OCI-M2 (cell line): Measurements from ENCODE around the gene ESPN.

Source experiments
- DNase-seq: peaks from one replicate; lab custom pipeline; 2025; ENCODE audit not compliant: unreplicated experiment; lab: John Stamatoyannopoulos, UW

ESPN gene

DNA sequence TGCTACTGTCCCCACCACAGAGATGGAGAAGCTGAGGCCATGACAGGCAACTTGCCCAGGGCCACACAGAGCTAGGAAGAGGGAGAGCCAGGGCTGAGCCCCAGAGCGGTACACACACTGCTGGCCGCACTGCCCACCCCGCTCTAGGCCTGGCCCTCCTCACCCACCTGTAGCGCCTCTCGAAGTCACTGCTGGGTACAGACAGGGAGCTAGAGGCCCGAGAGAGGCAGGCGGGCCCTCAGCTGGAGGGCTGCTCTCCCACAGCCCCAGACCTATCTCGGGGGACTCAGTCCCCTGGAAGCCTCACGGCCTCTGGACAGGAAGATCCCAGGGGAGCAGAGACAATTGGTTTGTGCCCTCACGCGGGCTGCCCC, 84.2 kb downstream of the ESPN start:
- DNase-seq, result no peak

DNA sequence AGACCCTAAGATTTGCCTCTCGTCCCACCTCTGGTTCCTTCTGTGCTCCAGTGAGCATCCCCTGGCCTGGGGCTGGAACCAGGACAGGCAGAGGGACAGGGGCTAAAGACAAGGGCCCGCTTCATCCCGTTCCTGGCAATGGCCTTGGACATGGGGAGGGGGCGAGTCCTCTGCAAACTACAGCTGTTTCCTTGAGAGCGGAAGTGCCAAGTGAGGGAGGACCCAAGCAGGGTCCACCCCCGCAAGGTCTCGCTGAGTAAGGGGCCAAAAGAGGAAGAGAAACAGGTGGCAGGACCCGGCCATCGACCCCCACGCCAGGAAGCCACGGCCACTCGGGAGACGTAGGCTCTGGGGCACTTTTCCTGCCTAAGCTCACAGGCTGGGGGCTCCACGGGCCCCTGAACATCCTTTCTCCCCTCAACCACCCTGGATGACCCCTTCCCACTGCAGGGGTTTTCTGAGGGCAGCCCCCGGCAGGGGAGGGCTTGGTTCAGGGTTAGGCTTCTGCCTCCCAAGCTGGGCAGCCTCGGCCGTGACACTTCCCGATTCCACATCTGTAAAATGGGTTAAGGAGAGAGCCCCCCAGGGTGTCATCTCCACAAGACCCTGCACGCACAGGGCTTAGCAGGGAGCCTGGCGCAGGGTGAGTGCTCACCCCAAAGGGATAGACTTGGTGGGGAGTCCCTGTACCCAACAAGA, 84.8 kb downstream of the ESPN start:
- no peak for DNase-seq

GRCh38 chr1:6509919-6510291, 85.3 kb downstream of the ESPN start:
- DNase-seq, result no peak

DNA sequence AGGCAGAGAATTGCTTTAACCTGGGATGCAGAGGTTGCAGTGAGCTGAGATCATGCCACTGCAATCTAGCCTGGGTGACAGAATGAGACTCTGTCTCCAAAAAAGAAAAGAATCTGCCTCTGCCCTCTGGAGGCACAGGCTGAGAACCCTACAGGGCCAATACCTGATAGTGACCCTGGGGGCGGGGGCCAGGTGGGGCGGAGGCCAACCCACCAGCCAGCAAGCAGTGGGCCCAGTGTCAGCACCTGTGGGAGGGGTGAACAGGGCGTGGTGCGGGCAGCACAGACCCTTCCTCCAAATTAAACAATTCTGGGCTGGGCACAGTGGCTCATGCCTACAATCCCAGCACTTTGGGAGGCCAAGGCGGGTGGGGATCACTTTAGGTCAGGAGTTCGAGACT, 85.9 kb downstream of the ESPN start:
- no peak for DNase-seq
